ENCODE data around the gene FOLH1. TPM values are rescaled to one million over a fixed set of nuclear protein-coding genes. Genes with fewer than 3 reads are reported as not detected.
"Not testable (repeated sequence)": the region's sequence is repeated elsewhere in the genome, so short reads cannot be mapped to it uniquely, and the experiment has no call there.

Gene FOLH1
- total and polyA plus RNA-seq, 2 of the 13 experiments (the other 11 are each of a cell fraction or from before 2014, with no cell fraction given): not detected

- CTCF ChIA-PET (ENCODE audit: low intra/inter-chr PET ratio, low total read pairs); H3K9ac ChIP-seq (ENCODE audit: insufficient read depth, low read depth, low read length); H3K27ac ChIP-seq (ENCODE audit: extremely low read length, insufficient read depth, low read length); DNase-seq (ENCODE audit: low spot score); H3K9me3 ChIP-seq (ENCODE audit: low read length); in situ Hi-C loops (cut with HindIII; ENCODE audit: extremely low pct_ligation_motif_present, low pct_unique_long_range_greater_than_20kb); H3K27me3 ChIP-seq (ENCODE audit: control insufficient read depth in 1 of 2, insufficient read depth in 2 of 2, low read length in 2 of 2); BruUV-seq (replicated peaks); POLR2A ChIA-PET; H3K79me2 ChIP-seq (ENCODE audit: insufficient read depth, low read length); H3K36me3 ChIP-seq (replicated peaks in 1 of 2; ENCODE audit: control insufficient read depth in 1 of 2, insufficient read depth in 2 of 2, low read length in 2 of 2); ATAC-seq; H3K4me2 ChIP-seq (ENCODE audit: low read depth, low read length); FAIRE-seq; H3K4me3 ChIP-seq (replicated peaks in 1 of 3; ENCODE audit: insufficient read depth in 1 of 3, low read depth in 2 of 3, low read length in 3 of 3); H2AFZ ChIP-seq (ENCODE audit: low read length); H4K20me1 ChIP-seq (ENCODE audit: insufficient read depth, low read length): not testable (repeated sequence)
- peaks cover 11% of the 10 kb centered on the region; the same call in 1 of the 2 replicates for H3K4me1 ChIP-seq (ENCODE audit: insufficient read depth, low read length)
- WGBS (ENCODE audit: low lambda C conversion rate): 13% methylated on average over 1 of the region's 1 CpG
- intact Hi-C loops (cut with micrococcal nuclease; ENCODE audit: unreplicated experiment): loop anchor here (2.0 kb wide), 1 partner anchor 296 kb away; no protein-coding TSS in a partner anchor
- TF ChIP-seq ESRRA (CRISPR knock-in tag; IDR thresholded peaks at IDR 0.05; ENCODE audit: low read depth) (peak; percentile 77), STAG1 (CRISPR knock-in tag; IDR thresholded peaks at IDR 0.05) (peak; percentile 23; the same call in 1 of the 2 replicates)
Measured at GRCh38 chr11:49230534-49230933, 22.1 kb upstream of the FOLH1 start.

GRCh38 chr11:49230001-49230400 is 21.6 kb upstream of the FOLH1 start:
- H3K36me3 ChIP-seq (replicated peaks in 1 of 2; ENCODE audit: control insufficient read depth in 1 of 2, insufficient read depth in 2 of 2, low read length in 2 of 2); BruUV-seq (replicated peaks); H2AFZ ChIP-seq (ENCODE audit: low read length); H3K79me2 ChIP-seq (ENCODE audit: insufficient read depth, low read length); DNase-seq (ENCODE audit: low spot score); H3K27me3 ChIP-seq (ENCODE audit: control insufficient read depth in 1 of 2, insufficient read depth in 2 of 2, low read length in 2 of 2); FAIRE-seq; CTCF ChIA-PET (ENCODE audit: low intra/inter-chr PET ratio, low total read pairs); ATAC-seq; H3K4me3 ChIP-seq (replicated peaks in 1 of 3; ENCODE audit: insufficient read depth in 1 of 3, low read depth in 2 of 3, low read length in 3 of 3); H4K20me1 ChIP-seq (ENCODE audit: insufficient read depth, low read length); H3K9ac ChIP-seq (ENCODE audit: insufficient read depth, low read depth, low read length); H3K27ac ChIP-seq (ENCODE audit: extremely low read length, insufficient read depth, low read length); POLR2A ChIA-PET; H3K4me2 ChIP-seq (ENCODE audit: low read depth, low read length); H3K9me3 ChIP-seq (ENCODE audit: low read length); in situ Hi-C loops (cut with HindIII; ENCODE audit: extremely low pct_ligation_motif_present, low pct_unique_long_range_greater_than_20kb): not testable (repeated sequence)
- peaks cover 11% of the 10 kb centered on the region; the same call in 1 of the 2 replicates for H3K4me1 ChIP-seq (ENCODE audit: insufficient read depth, low read length)
- 47% methylated on average over 3 of the region's 3 CpGs for WGBS (ENCODE audit: low lambda C conversion rate)
- intact Hi-C loops (cut with micrococcal nuclease; ENCODE audit: unreplicated experiment): loop anchor here (2.0 kb wide), 1 partner anchor 297 kb away; no protein-coding TSS in a partner anchor
